Measurements from ENCODE around the gene SLC22A3.

GRCh38 chr6:160355001-160355400 is 6.8 kb downstream of the SLC22A3 start:
- TF ChIP-seq CTCF (IDR thresholded peaks at IDR 0.05; ENCODE audit: poor library complexity), result no peak
- TF ChIP-seq EZH2phosphoT487 (IDR thresholded peaks at IDR 0.05; ENCODE audit: low read depth, severe bottlenecking, unreplicated experiment), result no peak

Data from hepatocyte (in vitro differentiated cells).